Measurements from ENCODE around the gene U2SURP. TPM values are rescaled to one million over a fixed set of nuclear protein-coding genes. Genes with fewer than 3 reads are reported as not detected.

The U2SURP gene
- total RNA-seq, 2 donors from 2014 or later, result 53.1 to 91.5 TPM

DNA sequence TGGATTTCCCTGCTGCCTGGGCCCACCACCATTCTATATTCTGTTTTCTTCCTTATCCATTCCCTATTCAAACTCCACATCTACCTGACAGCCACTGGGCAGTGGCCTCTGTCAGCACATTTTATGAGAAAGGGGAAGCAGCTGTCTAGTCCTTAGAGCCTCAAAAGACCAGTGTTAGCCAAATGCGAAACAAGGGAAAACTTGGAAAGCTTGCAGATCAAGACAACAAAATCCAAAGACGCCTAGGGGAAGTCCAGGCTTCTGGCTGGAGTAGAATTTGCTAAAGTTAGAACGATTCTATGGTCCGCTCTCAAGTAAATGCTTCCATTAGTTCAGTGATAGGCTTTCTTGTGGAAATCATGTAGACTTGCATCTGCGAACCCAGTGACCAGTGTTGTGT is 78.8 kb downstream of the U2SURP start:
- Histone ChIP-seq H3K27ac (no peak overlapping the region), H3K4me1 (ENCODE audit: control insufficient read depth in 1 of 2, low read depth in 2 of 2) (no peaks in the 10 kb centered on the region), H3K4me3 (no peak overlapping the region), H3K36me3 (no peaks in the 10 kb centered on the region), H3K27me3 (replicated peaks; ENCODE audit: insufficient read depth) (no peaks in the 10 kb centered on the region), H3K9me3 (no peaks in the 10 kb centered on the region)
- ATAC-seq (ENCODE audit: insufficient number of reproducible peaks, low FRiP score, low read depth), result no peak
- no peak for DNase-seq (ENCODE audit: low spot score)
- TF ChIP-seq, protein P1, sequence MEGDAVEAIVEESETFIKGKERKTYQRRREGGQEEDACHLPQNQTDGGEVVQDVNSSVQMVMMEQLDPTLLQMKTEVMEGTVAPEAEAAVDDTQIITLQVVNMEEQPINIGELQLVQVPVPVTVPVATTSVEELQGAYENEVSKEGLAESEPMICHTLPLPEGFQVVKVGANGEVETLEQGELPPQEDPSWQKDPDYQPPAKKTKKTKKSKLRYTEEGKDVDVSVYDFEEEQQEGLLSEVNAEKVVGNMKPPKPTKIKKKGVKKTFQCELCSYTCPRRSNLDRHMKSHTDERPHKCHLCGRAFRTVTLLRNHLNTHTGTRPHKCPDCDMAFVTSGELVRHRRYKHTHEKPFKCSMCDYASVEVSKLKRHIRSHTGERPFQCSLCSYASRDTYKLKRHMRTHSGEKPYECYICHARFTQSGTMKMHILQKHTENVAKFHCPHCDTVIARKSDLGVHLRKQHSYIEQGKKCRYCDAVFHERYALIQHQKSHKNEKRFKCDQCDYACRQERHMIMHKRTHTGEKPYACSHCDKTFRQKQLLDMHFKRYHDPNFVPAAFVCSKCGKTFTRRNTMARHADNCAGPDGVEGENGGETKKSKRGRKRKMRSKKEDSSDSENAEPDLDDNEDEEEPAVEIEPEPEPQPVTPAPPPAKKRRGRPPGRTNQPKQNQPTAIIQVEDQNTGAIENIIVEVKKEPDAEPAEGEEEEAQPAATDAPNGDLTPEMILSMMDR (IDR thresholded peaks at IDR 0.05), result no peak

DNA sequence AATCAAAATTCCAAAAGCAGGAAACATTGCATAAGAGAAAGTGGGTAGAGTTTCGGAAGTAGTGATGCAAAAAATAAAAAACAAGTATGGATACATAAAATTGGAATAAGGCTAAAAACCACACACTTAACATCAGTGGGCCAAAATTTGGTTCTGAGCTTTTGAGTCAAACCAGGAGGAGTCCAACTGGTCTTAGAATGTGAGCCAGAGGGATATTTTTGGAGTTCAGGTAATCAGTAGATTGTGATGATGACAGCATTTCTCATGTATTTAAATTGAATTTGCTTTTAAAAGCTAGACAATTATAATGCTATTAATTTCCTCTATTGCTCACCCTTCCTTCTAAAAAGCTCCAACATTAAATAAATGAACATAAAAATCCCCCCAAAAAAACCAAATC is 80.0 kb downstream of the U2SURP start:
- H3K27ac ChIP-seq, result no peak overlapping the region
- H3K9me3 ChIP-seq, result no peaks in the 10 kb centered on the region
- ATAC-seq (ENCODE audit: insufficient number of reproducible peaks, low FRiP score, low read depth), result no peak
- H3K36me3 ChIP-seq, result no peaks in the 10 kb centered on the region
- H3K4me3 ChIP-seq, result no peak overlapping the region
- TF ChIP-seq, protein P1 (IDR thresholded peaks at IDR 0.05), result no peak
- no peak for DNase-seq (ENCODE audit: low spot score)
- no peaks in the 10 kb centered on the region for H3K4me1 ChIP-seq (ENCODE audit: control insufficient read depth in 1 of 2, low read depth in 2 of 2)
- no peaks in the 10 kb centered on the region for H3K27me3 ChIP-seq (replicated peaks; ENCODE audit: insufficient read depth)

- Histone ChIP-seq H3K4me1 (ENCODE audit: control insufficient read depth in 1 of 2, low read depth in 2 of 2) (no peaks in the 10 kb centered on the region), H3K36me3 (no peaks in the 10 kb centered on the region), H3K4me3 (no peak overlapping the region), H3K27me3 (replicated peaks; ENCODE audit: insufficient read depth) (no peaks in the 10 kb centered on the region), H3K27ac (no peak overlapping the region), H3K9me3 (no peaks in the 10 kb centered on the region)
- DNase-seq (ENCODE audit: low spot score) (no peak), ATAC-seq (ENCODE audit: insufficient number of reproducible peaks, low FRiP score, low read depth) (no peak)
- TF ChIP-seq, protein P1 (IDR thresholded peaks at IDR 0.05), result no peak
Observed at GRCh38 chr3:143081844-143082778, 80.7 kb downstream of the U2SURP start.

DNA sequence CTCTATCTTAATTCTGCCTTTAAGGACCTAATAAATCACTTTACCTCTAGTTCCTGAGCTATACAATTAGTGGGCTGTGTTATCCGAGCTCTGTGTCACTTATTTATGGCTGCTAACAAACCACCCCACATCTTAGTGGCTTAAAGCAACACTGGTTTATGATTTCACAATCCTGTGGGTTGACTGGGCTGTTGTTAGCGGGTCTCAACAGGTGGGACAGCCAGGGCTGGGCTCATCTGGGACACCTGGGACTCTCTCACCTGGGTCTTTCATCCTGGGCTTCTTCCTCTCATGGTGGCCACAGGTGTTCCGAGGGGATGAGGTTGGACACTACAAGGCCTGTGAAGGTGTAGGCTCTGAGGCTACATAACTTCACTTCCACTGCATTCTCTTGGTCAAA is 82.4 kb downstream of the U2SURP start:
- TF ChIP-seq, protein P1 (IDR thresholded peaks at IDR 0.05), result no peak
- no peaks in the 10 kb centered on the region for H3K36me3 ChIP-seq
- no peaks in the 10 kb centered on the region for H3K9me3 ChIP-seq
- H3K4me3 ChIP-seq, result no peak overlapping the region
- no peaks in the 10 kb centered on the region for H3K4me1 ChIP-seq (ENCODE audit: control insufficient read depth in 1 of 2, low read depth in 2 of 2)
- no peak overlapping the region for H3K27ac ChIP-seq
- no peaks in the 10 kb centered on the region for H3K27me3 ChIP-seq (replicated peaks; ENCODE audit: insufficient read depth)
- ATAC-seq (ENCODE audit: insufficient number of reproducible peaks, low FRiP score, low read depth), result no peak
- DNase-seq (ENCODE audit: low spot score), result no peak

- TF ChIP-seq, protein P1 (IDR thresholded peaks at IDR 0.05), result no peak
- no peaks in the 10 kb centered on the region for H3K4me1 ChIP-seq (ENCODE audit: control insufficient read depth in 1 of 2, low read depth in 2 of 2)
- H3K9me3 ChIP-seq, result no peaks in the 10 kb centered on the region
- no peak overlapping the region for H3K27ac ChIP-seq
- ATAC-seq (ENCODE audit: insufficient number of reproducible peaks, low FRiP score, low read depth), result no peak
- H3K36me3 ChIP-seq, result no peaks in the 10 kb centered on the region
- H3K27me3 ChIP-seq (replicated peaks; ENCODE audit: insufficient read depth), result no peaks in the 10 kb centered on the region
- no peak overlapping the region for H3K4me3 ChIP-seq
- DNase-seq (ENCODE audit: low spot score), result no peak
Observed at GRCh38 chr3:143084856-143085731, 83.7 kb downstream of the U2SURP start.
